ENCODE data around the gene SUN1.

- TF ChIP-seq CTCF (IDR thresholded peaks at IDR 0.05 in 2 of 3, conservative IDR thresholded peaks at IDR 0.05 in 1 of 3; ENCODE audit: control insufficient read depth in 2 of 3, extremely low read depth in 1 of 3, insufficient read depth in 1 of 3, low read depth in 3 of 3, low read length in 3 of 3) (no peak), BHLHE40 (IDR thresholded peaks at IDR 0.05; ENCODE audit: borderline replicate concordance in 1 of 2, low read depth in 2 of 2, low read length in 1 of 2) (no peak), TCF12 (IDR thresholded peaks at IDR 0.05; ENCODE audit: low read depth, low read length) (no peak), HCFC1 (IDR thresholded peaks at IDR 0.05; ENCODE audit: low read length) (no peak)
These were observed 10.3 kb downstream of the SUN1 start for GRCh38 chr7:842431-843031.
